ENCODE measurements around the gene PLXNA4.

PLXNA4 gene

DNA sequence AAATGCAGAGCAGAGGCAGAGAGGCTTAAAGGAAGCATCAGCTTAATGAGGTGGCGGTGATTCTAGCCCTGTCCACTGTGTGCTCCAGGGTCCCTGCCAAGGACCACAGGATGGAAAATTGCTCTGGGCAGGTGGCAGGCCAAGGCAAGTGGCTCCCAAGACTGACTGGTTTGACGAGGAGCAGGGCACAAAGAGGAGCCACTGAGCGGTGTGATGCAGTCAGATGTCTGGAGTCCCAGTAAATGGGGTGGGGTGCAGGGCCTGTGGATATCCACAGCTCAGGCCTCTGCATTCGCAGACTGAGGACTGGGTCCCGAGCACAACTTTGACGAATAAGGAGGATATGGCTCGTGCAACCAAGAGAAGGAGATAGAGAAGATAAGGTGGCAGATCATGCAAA lies 385.6 kb downstream of the PLXNA4 start:
- Histone ChIP-seq H3K27ac (ENCODE audit: low read depth, low read length) (no peak overlapping the region), H3K36me3 (ENCODE audit: insufficient read depth, low read length) (no peaks in the 10 kb centered on the region), H3K27me3 (ENCODE audit: insufficient read depth, low read length) (no peaks in the 10 kb centered on the region), H3K9me3 (ENCODE audit: insufficient read depth, low read depth, low read length) (peaks cover 11% of the 10 kb centered on the region; the same call in 1 of the 2 replicates), H3K4me1 (ENCODE audit: insufficient read depth, low read length) (peaks cover 28% of the 10 kb centered on the region), H3K4me3 (ENCODE audit: low read length) (no peak overlapping the region), H3K9ac (ENCODE audit: low read depth, low read length) (no peak overlapping the region)
- WGBS = 91% methylated on average over 7 of the region's 7 CpGs

DNA sequence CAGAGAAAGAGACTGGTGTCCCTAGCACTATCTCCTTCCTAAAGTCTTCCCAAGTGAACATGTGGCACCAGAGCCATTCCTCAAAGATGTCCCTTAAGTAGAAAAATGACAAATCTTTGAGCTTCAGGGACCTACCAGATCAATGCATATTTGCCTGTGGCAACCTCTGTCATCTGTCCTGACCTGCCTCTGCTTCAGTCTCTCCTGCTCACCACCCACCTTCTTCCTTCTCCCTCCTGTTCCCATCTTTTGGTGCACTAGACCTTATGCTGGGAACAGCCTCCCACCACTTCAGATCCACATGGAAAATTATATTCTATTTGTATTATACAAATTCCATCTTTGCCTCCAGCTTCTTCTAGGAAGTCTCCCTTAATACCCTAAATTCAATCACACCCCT lies 386.4 kb downstream of the PLXNA4 start:
- no peak overlapping the region for H3K4me3 ChIP-seq (ENCODE audit: low read length)
- H3K9ac ChIP-seq (ENCODE audit: low read depth, low read length) = no peak overlapping the region
- H3K36me3 ChIP-seq (ENCODE audit: insufficient read depth, low read length) = no peaks in the 10 kb centered on the region
- H3K27me3 ChIP-seq (ENCODE audit: insufficient read depth, low read length) = no peaks in the 10 kb centered on the region
- no peak overlapping the region for H3K27ac ChIP-seq (ENCODE audit: low read depth, low read length)
- peaks cover 28% of the 10 kb centered on the region for H3K4me1 ChIP-seq (ENCODE audit: insufficient read depth, low read length)
- peaks cover 11% of the 10 kb centered on the region; the same call in 1 of the 2 replicates for H3K9me3 ChIP-seq (ENCODE audit: insufficient read depth, low read depth, low read length)

DNA sequence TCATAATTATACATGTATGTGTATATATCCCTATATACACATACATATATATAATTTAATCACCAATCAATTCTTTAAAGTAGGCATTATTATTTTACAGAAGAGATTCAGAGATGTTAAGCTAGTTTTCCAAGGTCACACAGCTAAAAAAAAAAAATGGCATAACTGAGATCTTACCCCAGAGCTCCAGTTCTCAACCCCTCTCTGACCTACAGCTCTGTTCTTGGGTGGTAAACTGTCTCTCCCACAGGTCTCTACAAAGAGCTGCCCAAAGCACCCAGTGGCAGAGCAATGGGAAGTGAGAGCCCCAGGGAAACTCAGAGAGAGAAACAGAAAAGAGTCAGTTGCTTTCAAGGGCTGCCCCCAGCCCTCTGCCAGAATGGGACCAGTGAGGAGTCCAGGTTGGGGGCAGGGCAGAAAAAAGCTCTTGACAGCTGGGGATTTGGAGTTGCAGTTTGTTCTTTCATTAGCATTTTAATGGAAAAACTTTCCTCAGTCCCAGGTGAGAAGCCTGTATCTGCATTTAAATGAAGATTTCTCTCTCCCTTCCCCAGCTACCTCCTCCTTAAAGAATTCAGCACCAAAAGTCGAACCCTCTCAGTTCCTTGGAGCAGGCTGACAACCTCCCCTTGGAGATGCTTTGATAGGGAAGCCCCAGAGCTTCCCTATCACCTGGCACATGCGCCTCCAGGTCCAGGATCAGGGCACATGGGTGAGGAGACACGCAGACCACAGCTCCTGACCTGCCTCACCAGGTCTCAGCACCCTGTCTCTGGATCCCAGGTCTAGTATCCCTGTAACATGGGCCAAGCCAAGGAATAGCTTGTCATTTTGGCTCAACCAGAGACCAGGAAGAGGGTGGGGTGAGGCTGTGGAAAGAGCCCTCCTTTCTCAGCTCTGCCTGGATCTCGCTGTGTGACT lies 388.1 kb downstream of the PLXNA4 start:
- WGBS = 10% methylated on average over 4 of the region's 4 CpGs
- Histone ChIP-seq H3K4me1 (ENCODE audit: insufficient read depth, low read length) (peaks cover 34% of the 10 kb centered on the region), H3K27me3 (ENCODE audit: insufficient read depth, low read length) (no peaks in the 10 kb centered on the region), H3K27ac (ENCODE audit: low read depth, low read length) (peak overlapping the region; percentile 93; the same call in 1 of the 2 replicates), H3K36me3 (ENCODE audit: insufficient read depth, low read length) (no peaks in the 10 kb centered on the region), H3K4me3 (ENCODE audit: low read length) (no peak overlapping the region), H3K9me3 (ENCODE audit: insufficient read depth, low read depth, low read length) (peaks cover 11% of the 10 kb centered on the region; the same call in 1 of the 2 replicates), H3K9ac (ENCODE audit: low read depth, low read length) (peak overlapping the region; percentile 14; the same call in 1 of the 2 replicates)

- Histone ChIP-seq H3K9me3 (ENCODE audit: insufficient read depth, low read depth, low read length) (peaks cover 11% of the 10 kb centered on the region; the same call in 1 of the 2 replicates), H3K9ac (ENCODE audit: low read depth, low read length) (no peak overlapping the region), H3K4me3 (ENCODE audit: low read length) (no peak overlapping the region), H3K36me3 (ENCODE audit: insufficient read depth, low read length) (no peaks in the 10 kb centered on the region), H3K4me1 (ENCODE audit: insufficient read depth, low read length) (peaks cover 34% of the 10 kb centered on the region), H3K27ac (ENCODE audit: low read depth, low read length) (peak overlapping the region; percentile 88), H3K27me3 (ENCODE audit: insufficient read depth, low read length) (no peaks in the 10 kb centered on the region)
- WGBS = 90% methylated on average over 5 of the region's 6 CpGs
Measured at GRCh38 chr7:132187391-132187790, 388.9 kb downstream of the PLXNA4 start.

DNA sequence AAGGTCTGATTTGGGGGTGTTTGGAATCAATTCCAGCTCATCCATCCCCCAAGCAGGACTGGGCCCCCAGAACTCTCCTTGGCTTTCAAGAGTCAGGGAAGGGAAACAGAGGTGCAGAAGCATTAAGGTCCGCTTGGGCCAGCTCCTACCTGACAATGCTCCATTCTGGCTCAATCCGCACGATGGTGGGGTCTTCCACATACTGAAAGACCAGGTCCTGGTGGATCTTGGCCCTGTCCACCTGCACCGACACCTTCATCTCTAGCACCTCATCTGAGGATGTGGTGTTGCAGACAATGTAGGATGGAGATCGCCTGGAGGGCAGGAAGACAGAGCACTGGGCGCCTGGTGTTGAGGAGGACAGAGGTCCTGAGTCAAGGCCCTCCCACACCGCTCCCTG lies 391.1 kb downstream of the PLXNA4 start:
- Histone ChIP-seq H3K27me3 (ENCODE audit: insufficient read depth, low read length) (no peaks in the 10 kb centered on the region), H3K9ac (ENCODE audit: low read depth, low read length) (no peak overlapping the region), H3K4me1 (ENCODE audit: insufficient read depth, low read length) (peaks cover 31% of the 10 kb centered on the region), H3K36me3 (ENCODE audit: insufficient read depth, low read length) (no peaks in the 10 kb centered on the region), H3K9me3 (ENCODE audit: insufficient read depth, low read depth, low read length) (peaks cover 11% of the 10 kb centered on the region; the same call in 1 of the 2 replicates), H3K4me3 (ENCODE audit: low read length) (no peak overlapping the region), H3K27ac (ENCODE audit: low read depth, low read length) (no peak overlapping the region)
- 93% methylated on average over 7 of the region's 7 CpGs for WGBS

- Histone ChIP-seq H3K36me3 (ENCODE audit: insufficient read depth, low read length) (no peaks in the 10 kb centered on the region), H3K4me1 (ENCODE audit: insufficient read depth, low read length) (peaks cover 18% of the 10 kb centered on the region), H3K9me3 (ENCODE audit: insufficient read depth, low read depth, low read length) (peaks cover 11% of the 10 kb centered on the region; the same call in 1 of the 2 replicates), H3K9ac (ENCODE audit: low read depth, low read length) (no peak overlapping the region), H3K4me3 (ENCODE audit: low read length) (no peak overlapping the region), H3K27ac (ENCODE audit: low read depth, low read length) (no peak overlapping the region), H3K27me3 (ENCODE audit: insufficient read depth, low read length) (no peaks in the 10 kb centered on the region)
- 77% methylated on average over 8 of the region's 8 CpGs for WGBS
Measured at GRCh38 chr7:132183781-132184380, 392.4 kb downstream of the PLXNA4 start.

DNA sequence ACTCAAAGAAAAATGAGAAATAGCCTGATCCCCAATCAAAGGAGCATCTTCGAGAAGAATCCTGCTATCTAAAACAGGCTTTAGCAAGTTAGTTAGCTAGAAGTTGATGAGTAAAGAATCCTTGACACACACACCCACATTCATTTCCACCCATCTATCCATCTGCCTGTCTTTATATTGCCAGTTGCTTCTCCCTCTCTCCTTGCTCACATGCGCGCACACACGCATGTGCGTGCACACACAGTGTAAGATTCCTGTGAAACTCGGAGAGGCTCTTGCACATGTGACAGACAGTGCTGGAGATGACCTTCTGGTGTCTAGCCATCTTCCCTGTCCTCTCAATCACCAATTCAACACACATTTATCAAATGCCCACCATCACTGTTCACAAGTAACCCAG lies 393.3 kb downstream of the PLXNA4 start:
- H3K36me3 ChIP-seq (ENCODE audit: insufficient read depth, low read length) = no peaks in the 10 kb centered on the region
- H3K9me3 ChIP-seq (ENCODE audit: insufficient read depth, low read depth, low read length) = peaks cover 11% of the 10 kb centered on the region; the same call in 1 of the 2 replicates
- H3K9ac ChIP-seq (ENCODE audit: low read depth, low read length) = no peak overlapping the region
- peaks cover 13% of the 10 kb centered on the region for H3K4me1 ChIP-seq (ENCODE audit: insufficient read depth, low read length)
- no peak overlapping the region for H3K27ac ChIP-seq (ENCODE audit: low read depth, low read length)
- 98% methylated on average over 6 of the region's 6 CpGs for WGBS
- no peaks in the 10 kb centered on the region for H3K27me3 ChIP-seq (ENCODE audit: insufficient read depth, low read length)
- no peak overlapping the region for H3K4me3 ChIP-seq (ENCODE audit: low read length)

DNA sequence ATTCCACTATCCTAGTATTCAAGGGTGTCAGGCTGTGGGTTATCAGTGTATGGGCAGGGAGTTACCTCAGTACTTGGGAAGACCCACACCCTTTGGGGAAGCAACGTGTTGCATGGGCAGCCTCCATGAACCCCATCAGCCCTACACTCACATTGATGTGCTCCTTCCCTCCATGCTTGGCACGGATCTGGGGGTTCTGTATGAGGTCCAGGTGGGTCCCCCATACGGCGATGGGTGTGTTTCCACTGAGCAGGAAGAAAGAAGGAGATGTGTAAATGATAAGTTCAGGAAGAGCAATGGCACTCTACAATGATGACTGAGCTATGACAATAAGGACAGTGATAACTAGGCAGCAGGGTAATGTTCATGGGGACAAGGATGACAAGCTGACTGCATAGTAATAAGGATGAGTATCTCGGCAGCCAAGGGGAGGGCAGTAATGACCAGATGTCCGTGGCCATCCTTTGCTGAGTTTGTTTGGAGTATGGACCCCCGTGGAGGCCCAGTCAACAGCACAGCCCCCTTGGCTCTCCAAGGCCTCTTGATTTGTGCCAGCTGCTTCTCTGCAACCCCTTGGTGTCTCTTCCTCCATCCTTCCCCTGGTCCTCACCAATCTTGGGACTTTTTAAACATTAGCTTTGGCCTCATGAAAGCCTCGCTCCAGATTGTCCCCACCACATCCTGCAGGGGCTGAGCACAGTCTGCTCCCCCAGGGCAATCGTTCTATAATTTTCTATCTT lies 394.2 kb downstream of the PLXNA4 start:
- H3K27me3 ChIP-seq (ENCODE audit: insufficient read depth, low read length) = no peaks in the 10 kb centered on the region
- peaks cover 5% of the 10 kb centered on the region; the same call in 1 of the 2 replicates for H3K9me3 ChIP-seq (ENCODE audit: insufficient read depth, low read depth, low read length)
- H3K27ac ChIP-seq (ENCODE audit: low read depth, low read length) = no peak overlapping the region
- H3K4me3 ChIP-seq (ENCODE audit: low read length) = no peak overlapping the region
- 92% methylated on average over 9 of the region's 9 CpGs for WGBS
- peaks cover 6% of the 10 kb centered on the region for H3K4me1 ChIP-seq (ENCODE audit: insufficient read depth, low read length)
- H3K9ac ChIP-seq (ENCODE audit: low read depth, low read length) = no peak overlapping the region
- no peaks in the 10 kb centered on the region for H3K36me3 ChIP-seq (ENCODE audit: insufficient read depth, low read length)

DNA sequence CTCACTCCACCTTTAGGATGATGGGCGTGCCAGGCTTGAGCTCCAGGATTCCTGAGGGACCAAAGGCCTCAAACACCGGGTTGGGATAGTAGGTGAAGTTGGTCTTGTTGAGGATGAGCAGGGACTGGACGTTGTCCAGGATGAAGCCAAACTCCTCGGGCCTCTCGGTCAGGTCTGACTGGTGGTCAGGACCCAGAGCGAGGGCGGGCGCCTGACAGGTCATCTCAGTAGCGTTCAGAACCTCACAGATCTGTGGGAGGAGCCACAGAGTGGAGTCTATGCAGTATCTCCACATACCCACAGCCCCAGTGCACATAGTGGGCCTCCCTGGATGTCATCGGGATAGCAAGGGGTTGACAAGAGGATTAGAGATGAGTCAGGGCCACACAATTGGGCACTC lies 394.9 kb downstream of the PLXNA4 start:
- H3K27ac ChIP-seq (ENCODE audit: low read depth, low read length) = no peak overlapping the region
- WGBS = 95% methylated on average over 10 of the region's 10 CpGs
- H3K4me3 ChIP-seq (ENCODE audit: low read length) = no peak overlapping the region
- H3K27me3 ChIP-seq (ENCODE audit: insufficient read depth, low read length) = no peaks in the 10 kb centered on the region
- no peaks in the 10 kb centered on the region for H3K9me3 ChIP-seq (ENCODE audit: insufficient read depth, low read depth, low read length)
- peaks cover 6% of the 10 kb centered on the region; the same call in 1 of the 2 replicates for H3K4me1 ChIP-seq (ENCODE audit: insufficient read depth, low read length)
- H3K9ac ChIP-seq (ENCODE audit: low read depth, low read length) = no peak overlapping the region
- no peaks in the 10 kb centered on the region for H3K36me3 ChIP-seq (ENCODE audit: insufficient read depth, low read length)

- H3K36me3 ChIP-seq (ENCODE audit: insufficient read depth, low read length) = no peaks in the 10 kb centered on the region
- H3K9ac ChIP-seq (ENCODE audit: low read depth, low read length) = no peak overlapping the region
- no peaks in the 10 kb centered on the region for H3K9me3 ChIP-seq (ENCODE audit: insufficient read depth, low read depth, low read length)
- H3K27ac ChIP-seq (ENCODE audit: low read depth, low read length) = no peak overlapping the region
- WGBS = 95% methylated on average over 9 of the region's 9 CpGs
- H3K4me3 ChIP-seq (ENCODE audit: low read length) = no peak overlapping the region
- peaks cover 6% of the 10 kb centered on the region; the same call in 1 of the 2 replicates for H3K4me1 ChIP-seq (ENCODE audit: insufficient read depth, low read length)
- no peaks in the 10 kb centered on the region for H3K27me3 ChIP-seq (ENCODE audit: insufficient read depth, low read length)
Measured at GRCh38 chr7:132180481-132180880, 395.8 kb downstream of the PLXNA4 start.

DNA sequence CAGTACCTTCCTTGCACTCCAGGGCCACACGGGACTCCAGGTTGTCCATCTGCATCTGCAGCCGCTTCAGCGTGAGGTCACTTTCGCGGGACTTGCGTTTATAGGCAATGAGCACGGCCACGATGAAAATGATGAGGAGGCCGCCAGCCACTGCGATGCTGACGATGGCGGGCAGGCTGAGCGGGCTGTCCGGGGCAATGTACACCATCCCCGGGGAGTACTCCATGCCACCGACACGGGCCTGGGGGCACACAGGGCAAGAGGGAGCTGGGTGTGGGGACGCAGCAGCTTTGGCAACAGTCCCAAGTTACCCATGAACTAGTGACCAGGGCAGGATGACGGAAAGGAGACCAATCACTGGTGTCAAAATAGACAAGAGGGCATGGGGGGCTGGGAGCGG lies 396.6 kb downstream of the PLXNA4 start:
- 95% methylated on average over 20 of the region's 20 CpGs for WGBS
- Histone ChIP-seq H3K27me3 (ENCODE audit: insufficient read depth, low read length) (no peaks in the 10 kb centered on the region), H3K36me3 (ENCODE audit: insufficient read depth, low read length) (no peaks in the 10 kb centered on the region), H3K9ac (ENCODE audit: low read depth, low read length) (no peak overlapping the region), H3K27ac (ENCODE audit: low read depth, low read length) (no peak overlapping the region), H3K4me1 (ENCODE audit: insufficient read depth, low read length) (peaks cover 6% of the 10 kb centered on the region; the same call in 1 of the 2 replicates), H3K9me3 (ENCODE audit: insufficient read depth, low read depth, low read length) (no peaks in the 10 kb centered on the region), H3K4me3 (ENCODE audit: low read length) (no peak overlapping the region)

Data from HUES64 (cell line).